Muscle layer of colon (tissue), 2 donors: Measurements from ENCODE around the gene CBX2.

Experiments
- H3K27ac ChIP-seq: one replicate; pipeline ENCODE4 v1.7.0; 2013; ENCODE audit warnings: low read depth, mild to moderate bottlenecking, low read length, moderate library complexity
- H3K27me3 ChIP-seq, 2 donors: one replicate each; pipeline ENCODE4 v1.7.0; 2013; ENCODE audit warnings: low read length in 2 of 2, mild to moderate bottlenecking in 2 of 2; ENCODE audit not compliant: insufficient read depth in 2 of 2, control insufficient read depth in 1 of 2
- H3K36me3 ChIP-seq: one replicate; pipeline ENCODE4 v1.7.0; 2013; ENCODE audit warnings: mild to moderate bottlenecking, low read length; ENCODE audit not compliant: insufficient read depth
- H3K4me1 ChIP-seq: one replicate; pipeline ENCODE4 v1.7.0; 2013; ENCODE audit warnings: mild to moderate bottlenecking, low read length; ENCODE audit not compliant: insufficient read depth
- H3K4me3 ChIP-seq, 2 donors: one replicate each; pipeline ENCODE4 v1.7.0; 2013; ENCODE audit warnings: low read length in 2 of 2, low read depth in 1 of 2, mild to moderate bottlenecking in 1 of 2, moderate library complexity in 1 of 2
- H3K9ac ChIP-seq: one replicate; pipeline ENCODE4 v1.7.0; 2013; ENCODE audit warnings: low read length
- H3K9me3 ChIP-seq: one replicate; pipeline ENCODE4 v1.7.0; 2013; ENCODE audit warnings: mild to moderate bottlenecking, low read length
- donor health status: abdominal sarcoma.
- donor health status: Adenocarcinoma of cecum.

CBX2 gene

DNA sequence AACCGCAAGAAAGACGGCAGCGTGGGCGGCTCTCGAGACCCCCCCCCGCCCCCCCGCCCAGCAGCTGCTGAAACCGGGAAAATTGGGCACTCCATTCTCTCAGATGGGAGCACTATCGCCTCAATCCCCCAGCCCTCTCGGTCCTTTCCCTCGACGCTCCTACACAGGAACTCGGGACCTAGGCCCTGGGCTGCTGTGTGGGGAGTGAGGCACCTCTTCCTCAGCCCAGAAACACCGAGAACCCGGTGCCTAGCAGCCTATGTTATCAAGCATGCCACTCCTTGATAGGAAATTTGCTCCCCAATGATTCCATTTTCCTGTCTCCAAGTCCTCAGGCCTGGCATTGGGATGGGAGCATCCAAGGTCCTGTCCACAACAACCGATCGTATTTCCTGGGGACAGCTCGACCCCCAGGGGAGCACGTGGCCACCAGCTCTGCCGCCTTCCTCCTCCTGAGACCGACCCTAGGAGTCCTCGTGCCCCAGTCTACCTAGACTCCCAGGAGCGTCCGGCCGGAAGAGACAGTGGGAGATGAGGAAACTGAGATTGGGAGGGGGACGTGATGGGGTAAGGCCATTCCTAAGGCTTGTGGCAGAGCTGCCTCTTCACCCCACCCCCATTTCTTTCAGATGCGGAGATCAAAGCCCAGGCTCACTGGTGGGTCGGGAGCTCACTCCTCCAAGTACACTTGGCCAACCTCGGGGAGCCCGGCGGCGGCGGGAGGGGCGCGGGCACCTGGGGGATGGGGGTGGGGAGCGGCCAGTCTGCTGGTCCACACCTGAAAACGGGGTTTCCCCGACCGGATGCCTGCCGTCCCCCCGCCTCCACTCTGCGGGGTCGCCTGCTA is 36.4 kb downstream of the CBX2 start:
- peaks cover 18% of the 10 kb centered on the region for H3K4me1 ChIP-seq
- no peak overlapping the region for H3K27ac ChIP-seq
- H3K36me3 ChIP-seq: no peaks in the 10 kb centered on the region
- H3K27me3 ChIP-seq: peaks cover 29 to 63% of the 10 kb centered on the region in 2 donors
- no peaks in the 10 kb centered on the region for H3K9me3 ChIP-seq
- no peak overlapping the region for H3K4me3 ChIP-seq
- H3K9ac ChIP-seq: no peak overlapping the region

DNA sequence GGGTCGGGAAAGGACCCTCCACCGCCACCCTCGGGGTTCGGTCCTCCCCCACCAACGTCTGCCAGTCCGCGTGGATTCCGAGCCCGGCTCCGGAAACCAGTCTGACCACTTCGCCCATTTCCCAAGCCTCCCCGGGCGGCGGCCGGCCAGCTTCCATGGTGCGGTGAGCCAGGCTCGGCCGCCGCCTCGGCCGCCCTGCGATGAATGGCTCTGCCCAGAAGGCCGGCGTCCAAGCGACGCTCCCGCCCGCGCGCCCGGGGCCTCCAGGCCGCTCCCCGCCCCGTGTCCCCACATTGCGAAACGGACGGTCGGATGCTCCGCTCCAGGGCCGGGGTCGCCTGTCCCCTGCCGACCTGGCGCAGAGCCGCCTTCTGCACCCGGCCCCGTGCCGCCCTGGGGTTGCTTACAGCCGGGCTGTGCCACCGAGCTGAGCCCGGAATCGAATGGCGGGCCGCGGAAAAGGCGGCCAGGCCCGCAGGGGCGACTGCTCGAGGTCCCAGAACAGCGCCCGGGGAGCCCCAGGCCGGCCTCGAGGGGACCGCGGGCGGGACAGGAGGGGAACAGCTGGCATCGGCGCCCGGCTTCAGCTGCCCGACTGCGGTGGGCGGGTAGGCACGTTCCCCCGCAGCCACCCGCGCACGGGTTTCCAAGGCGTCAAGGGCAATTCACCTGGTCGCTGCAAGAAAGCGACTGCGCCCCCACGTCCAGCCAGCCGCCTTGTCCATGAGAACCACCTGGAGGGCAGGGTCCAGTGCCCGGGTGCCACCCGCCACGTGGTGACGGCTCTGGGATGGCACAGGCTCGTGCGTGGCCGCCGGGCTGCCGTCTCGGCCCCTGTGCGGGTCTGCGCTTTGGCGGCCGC is 37.3 kb downstream of the CBX2 start:
- no peak overlapping the region for H3K27ac ChIP-seq
- no peaks in the 10 kb centered on the region for H3K36me3 ChIP-seq
- H3K27me3 ChIP-seq: peaks cover 28 to 62% of the 10 kb centered on the region in 2 donors
- H3K4me1 ChIP-seq: peaks cover 18% of the 10 kb centered on the region
- no peaks in the 10 kb centered on the region for H3K9me3 ChIP-seq
- H3K4me3 ChIP-seq: no peak overlapping the region
- no peak overlapping the region for H3K9ac ChIP-seq

GRCh38 chr17:79815836-79816461 is 38.0 kb downstream of the CBX2 start:
- Histone ChIP-seq H3K9ac (no peak overlapping the region), H3K4me1 (peaks cover 15% of the 10 kb centered on the region), H3K27ac (no peak overlapping the region), H3K4me3 (no peak overlapping the region), H3K36me3 (no peaks in the 10 kb centered on the region), H3K27me3 (peaks cover 25 to 54% of the 10 kb centered on the region in 2 donors), H3K9me3 (no peaks in the 10 kb centered on the region)

DNA sequence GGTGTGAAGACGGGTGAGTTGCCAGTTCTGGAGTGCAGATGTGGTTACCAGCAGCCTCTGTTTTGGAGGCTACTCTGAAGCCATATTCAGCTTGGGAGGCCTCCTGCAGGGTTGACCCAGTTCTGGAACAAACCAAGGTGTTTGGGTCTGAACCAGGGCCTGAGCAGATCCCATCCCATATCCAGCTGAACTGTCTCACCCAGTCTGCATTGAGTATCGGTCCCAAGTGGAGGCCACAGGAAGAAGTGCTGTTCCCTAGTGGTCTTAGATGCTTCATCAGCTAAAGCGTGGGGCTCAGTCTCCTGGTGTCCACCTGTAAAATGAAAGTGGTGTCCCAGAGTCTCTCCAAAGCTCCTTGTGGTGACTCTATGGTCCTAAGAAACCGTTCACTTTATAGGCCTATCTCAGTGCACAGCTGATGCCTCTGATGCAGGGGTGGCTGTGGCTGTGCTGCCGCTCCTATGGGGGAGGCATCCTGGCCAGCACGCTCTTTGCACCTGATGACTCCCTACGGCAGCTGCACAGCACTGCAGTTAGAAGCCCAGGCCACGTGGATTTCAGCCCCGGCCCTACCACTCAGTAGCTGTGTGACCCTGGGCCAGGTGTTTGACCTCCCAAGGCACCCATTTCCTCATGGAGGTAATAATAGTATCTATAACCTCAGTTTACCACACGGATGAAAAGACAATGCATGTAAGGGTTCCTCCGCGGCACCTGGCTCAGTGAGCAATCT is 40.2 kb downstream of the CBX2 start:
- Histone ChIP-seq H3K4me3 (no peak overlapping the region), H3K9me3 (no peaks in the 10 kb centered on the region), H3K4me1 (no peaks in the 10 kb centered on the region), H3K36me3 (no peaks in the 10 kb centered on the region), H3K9ac (no peak overlapping the region), H3K27me3 (peaks cover 5 to 33% of the 10 kb centered on the region in 2 donors), H3K27ac (no peak overlapping the region)

DNA sequence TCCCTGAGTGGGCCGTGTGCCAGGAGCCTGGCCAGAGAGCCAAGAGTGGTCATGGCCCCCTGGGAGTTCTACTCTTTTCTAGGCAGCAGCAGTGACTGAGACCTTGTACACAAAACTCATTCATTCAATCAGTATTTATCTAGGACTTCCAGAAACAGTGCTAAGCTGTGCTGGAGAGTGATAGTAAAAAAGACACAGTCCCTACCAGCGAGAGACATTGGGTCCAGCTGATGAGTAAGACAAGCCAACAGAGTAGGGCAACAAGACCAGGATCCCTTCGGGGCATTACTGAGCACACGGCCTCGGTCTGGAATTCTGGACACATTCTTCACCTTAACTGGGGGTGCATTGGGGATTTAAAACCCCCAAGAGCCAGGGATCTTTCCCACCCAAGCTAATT is 41.1 kb downstream of the CBX2 start:
- no peak overlapping the region for H3K9ac ChIP-seq
- H3K4me1 ChIP-seq: no peaks in the 10 kb centered on the region
- H3K27me3 ChIP-seq: peaks cover 5 to 28% of the 10 kb centered on the region in 2 donors
- H3K36me3 ChIP-seq: no peaks in the 10 kb centered on the region
- no peak overlapping the region for H3K27ac ChIP-seq
- H3K4me3 ChIP-seq: no peak overlapping the region
- H3K9me3 ChIP-seq: no peaks in the 10 kb centered on the region

DNA sequence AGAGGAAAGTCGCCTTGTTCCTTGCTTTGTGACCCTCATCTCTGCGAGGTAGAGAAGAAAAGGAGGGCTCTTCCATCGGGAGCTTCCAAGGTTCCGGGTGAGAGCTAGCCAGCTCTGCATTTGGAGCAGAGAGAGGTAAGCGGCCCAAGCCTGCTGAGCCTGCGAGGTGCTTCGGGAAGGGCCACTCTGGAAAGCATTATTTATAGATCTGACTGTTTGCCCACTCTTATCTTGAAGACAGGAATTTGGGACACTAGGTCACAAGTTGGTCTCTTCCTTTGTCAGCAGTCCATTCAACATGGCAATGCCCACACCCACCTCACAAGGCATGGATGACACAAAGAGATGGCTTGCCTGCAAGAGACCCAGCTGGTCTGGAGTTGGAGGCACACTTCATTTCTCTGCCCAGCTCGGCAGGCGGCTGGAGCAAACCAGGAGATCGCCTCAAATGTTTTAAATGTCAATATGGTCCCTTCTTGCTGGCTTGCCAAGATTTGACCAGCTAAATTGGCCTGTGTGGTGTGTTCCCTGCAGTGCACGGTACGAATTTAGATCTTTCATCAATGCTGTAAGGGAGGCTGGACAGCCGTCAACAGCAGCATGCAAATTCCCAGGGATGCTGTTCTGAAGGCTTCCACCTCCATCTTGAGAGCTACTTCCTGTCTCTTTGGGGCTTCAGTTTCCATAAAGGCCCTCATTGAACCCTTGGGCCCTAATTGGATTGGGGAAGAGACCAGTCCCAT is 41.8 kb downstream of the CBX2 start:
- Histone ChIP-seq H3K36me3 (no peaks in the 10 kb centered on the region), H3K9ac (no peak overlapping the region), H3K27me3 (peaks cover 0 to 22% of the 10 kb centered on the region in 2 donors), H3K4me1 (no peaks in the 10 kb centered on the region), H3K27ac (no peak overlapping the region), H3K4me3 (no peak overlapping the region), H3K9me3 (no peaks in the 10 kb centered on the region)

- no peak overlapping the region for H3K27ac ChIP-seq
- peaks cover 0 to 9% of the 10 kb centered on the region in 2 donors for H3K27me3 ChIP-seq
Observed at GRCh38 chr17:79820959-79821330, 43.0 kb downstream of the CBX2 start.

DNA sequence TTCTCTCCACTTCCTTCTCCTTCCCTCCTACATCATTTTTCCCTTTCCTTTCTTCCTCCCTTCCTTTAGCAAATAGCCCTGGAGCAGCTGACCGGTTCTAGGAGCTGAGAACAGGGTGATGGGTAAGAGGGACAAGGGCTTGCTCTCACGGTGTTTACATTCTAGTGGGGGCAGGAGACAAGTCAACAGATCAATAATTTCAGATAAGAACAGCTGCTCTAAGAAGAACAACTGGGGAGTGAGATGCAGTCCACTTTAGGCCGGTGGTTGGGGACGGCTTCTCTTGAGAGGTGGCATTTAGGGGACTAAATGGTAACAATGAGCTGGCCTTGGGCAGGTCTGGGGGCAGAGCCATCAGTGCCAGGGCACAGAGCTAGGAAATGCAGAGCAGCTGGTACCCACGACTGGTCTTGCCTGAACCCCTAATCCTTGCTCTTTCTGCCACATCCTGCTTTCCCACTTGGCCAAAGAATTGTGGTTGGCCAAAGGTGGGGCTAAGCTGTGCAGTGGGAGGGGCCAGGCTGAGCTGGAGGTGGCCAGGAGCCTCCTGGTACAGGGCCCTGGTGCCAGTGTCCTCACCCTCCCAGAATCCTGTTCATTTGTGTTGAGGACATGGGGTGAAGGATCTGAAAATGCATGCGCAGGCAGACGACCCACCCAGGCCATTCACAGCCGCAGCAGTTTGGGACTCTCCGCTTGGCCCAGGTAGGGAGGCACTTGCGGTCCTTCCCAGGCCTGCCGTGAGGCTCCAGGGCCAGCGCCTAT is 43.6 kb downstream of the CBX2 start:
- Histone ChIP-seq H3K9me3 (no peaks in the 10 kb centered on the region), H3K4me1 (no peaks in the 10 kb centered on the region), H3K4me3 (no peak overlapping the region), H3K9ac (no peak overlapping the region), H3K27me3 (peaks cover 0 to 3% of the 10 kb centered on the region in 2 donors), H3K27ac (no peak overlapping the region), H3K36me3 (no peaks in the 10 kb centered on the region)

More at GRCh38 chr17:79820959-79821330, 43.0 kb downstream of the CBX2 start:
- no peaks in the 10 kb centered on the region for H3K9me3 ChIP-seq
- no peak overlapping the region for H3K9ac ChIP-seq
- H3K4me1 ChIP-seq: no peaks in the 10 kb centered on the region
- H3K36me3 ChIP-seq: no peaks in the 10 kb centered on the region
- H3K4me3 ChIP-seq: no peak overlapping the region

- Histone ChIP-seq H3K4me1 (no peaks in the 10 kb centered on the region), H3K27ac (no peak overlapping the region), H3K27me3 (peaks cover 0 to 3% of the 10 kb centered on the region in 2 donors), H3K36me3 (no peaks in the 10 kb centered on the region), H3K9me3 (no peaks in the 10 kb centered on the region), H3K4me3 (no peak overlapping the region), H3K9ac (no peak overlapping the region)
Observed at GRCh38 chr17:79822583-79823124, 44.7 kb downstream of the CBX2 start.

GRCh38 chr17:79824234-79824633 is 46.3 kb downstream of the CBX2 start:
- H3K27ac ChIP-seq: no peak overlapping the region
- H3K9me3 ChIP-seq: no peaks in the 10 kb centered on the region
- no peaks in the 10 kb centered on the region for H3K27me3 ChIP-seq
- H3K36me3 ChIP-seq: no peaks in the 10 kb centered on the region
- no peak overlapping the region for H3K4me3 ChIP-seq
- no peak overlapping the region for H3K9ac ChIP-seq
- no peaks in the 10 kb centered on the region for H3K4me1 ChIP-seq
